ENCODE data around the gene BTG1. TPM values are rescaled to one million over a fixed set of nuclear protein-coding genes. Genes with fewer than 3 reads are reported as not detected.

Gene BTG1
- total RNA-seq, 4 donors from 2014 or later: 103 to 178 (median 156) TPM

DNA sequence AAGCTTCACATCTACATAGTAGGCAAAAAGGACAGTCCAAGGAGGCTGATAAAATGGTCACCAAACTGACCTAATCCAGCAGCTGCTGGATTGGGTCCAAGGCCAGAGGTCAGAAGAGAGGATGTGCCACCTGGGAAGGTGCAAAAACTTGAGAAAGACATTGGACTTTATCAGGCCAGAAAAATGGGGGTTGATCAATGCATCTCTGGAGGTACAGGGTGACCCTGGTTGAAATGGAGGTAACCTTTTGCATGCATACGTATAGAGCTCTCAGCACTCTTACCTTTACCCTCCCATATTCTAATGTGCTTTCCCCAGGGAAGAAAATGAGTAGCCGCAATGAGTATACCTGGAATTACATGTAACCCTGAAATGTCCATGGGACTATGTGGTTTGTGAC, 16.0 kb downstream of the BTG1 start:
- Histone ChIP-seq H3K27ac (no peak overlapping the region), H3K4me1 (peaks cover 50% of the 10 kb centered on the region), H3K27me3 (no peaks in the 10 kb centered on the region), H3K9me3 (no peaks in the 10 kb centered on the region), H3K36me3 (no peaks in the 10 kb centered on the region), H3K4me3 (no peak overlapping the region)
- no peak for DNase-seq (ENCODE audit: low spot score in 2 of 2)
- 89% methylated on average over 2 of the region's 2 CpGs for WGBS
- TF ChIP-seq CTCF (IDR thresholded peaks at IDR 0.05) (no peak), EP300 (IDR thresholded peaks at IDR 0.05) (no peak), POLR2AphosphoS5 (IDR thresholded peaks at IDR 0.05) (no peak), POLR2A (IDR thresholded peaks at IDR 0.05) (no peak)

GRCh38 chr12:92128612-92129011, 17.0 kb downstream of the BTG1 start:
- TF ChIP-seq EP300 (IDR thresholded peaks at IDR 0.05) (no peak), POLR2A (IDR thresholded peaks at IDR 0.05) (no peak), CTCF (IDR thresholded peaks at IDR 0.05) (no peak), POLR2AphosphoS5 (IDR thresholded peaks at IDR 0.05) (no peak)
- Histone ChIP-seq H3K4me3 (no peak overlapping the region), H3K36me3 (no peaks in the 10 kb centered on the region), H3K27ac (no peak overlapping the region), H3K9me3 (no peaks in the 10 kb centered on the region), H3K27me3 (no peaks in the 10 kb centered on the region), H3K4me1 (peaks cover 41% of the 10 kb centered on the region)
- 59% methylated on average over 1 of the region's 1 CpG for WGBS
- no peak for DNase-seq (ENCODE audit: low spot score in 2 of 2)

DNA sequence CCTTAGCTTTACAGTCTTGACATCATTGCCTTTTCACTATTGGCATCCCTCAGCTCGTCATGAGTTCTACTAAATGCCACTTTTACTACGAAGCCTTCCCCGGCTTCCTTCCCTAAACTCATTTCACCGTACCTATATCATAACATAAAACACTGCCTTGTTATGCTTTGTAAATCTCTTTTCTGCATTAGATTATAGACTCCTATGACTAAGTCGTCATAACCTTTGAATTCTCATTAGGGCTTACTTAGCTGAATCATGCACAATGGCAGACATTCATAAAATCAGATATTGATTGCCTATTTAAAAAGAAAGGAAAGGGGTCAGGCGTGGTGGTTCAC, 21.0 kb downstream of the BTG1 start:
- no peaks in the 10 kb centered on the region for H3K36me3 ChIP-seq
- TF ChIP-seq EP300 (IDR thresholded peaks at IDR 0.05) (no peak), POLR2AphosphoS5 (IDR thresholded peaks at IDR 0.05) (no peak), CTCF (IDR thresholded peaks at IDR 0.05) (no peak), POLR2A (IDR thresholded peaks at IDR 0.05) (no peak)
- no peak overlapping the region for H3K4me3 ChIP-seq
- 90% methylated on average over 6 of the region's 6 CpGs for WGBS
- DNase-seq (ENCODE audit: low spot score in 2 of 2): no peak
- H3K9me3 ChIP-seq: no peaks in the 10 kb centered on the region
- H3K27me3 ChIP-seq: no peaks in the 10 kb centered on the region
- peaks cover 11% of the 10 kb centered on the region for H3K4me1 ChIP-seq
- H3K27ac ChIP-seq: no peak overlapping the region

DNA sequence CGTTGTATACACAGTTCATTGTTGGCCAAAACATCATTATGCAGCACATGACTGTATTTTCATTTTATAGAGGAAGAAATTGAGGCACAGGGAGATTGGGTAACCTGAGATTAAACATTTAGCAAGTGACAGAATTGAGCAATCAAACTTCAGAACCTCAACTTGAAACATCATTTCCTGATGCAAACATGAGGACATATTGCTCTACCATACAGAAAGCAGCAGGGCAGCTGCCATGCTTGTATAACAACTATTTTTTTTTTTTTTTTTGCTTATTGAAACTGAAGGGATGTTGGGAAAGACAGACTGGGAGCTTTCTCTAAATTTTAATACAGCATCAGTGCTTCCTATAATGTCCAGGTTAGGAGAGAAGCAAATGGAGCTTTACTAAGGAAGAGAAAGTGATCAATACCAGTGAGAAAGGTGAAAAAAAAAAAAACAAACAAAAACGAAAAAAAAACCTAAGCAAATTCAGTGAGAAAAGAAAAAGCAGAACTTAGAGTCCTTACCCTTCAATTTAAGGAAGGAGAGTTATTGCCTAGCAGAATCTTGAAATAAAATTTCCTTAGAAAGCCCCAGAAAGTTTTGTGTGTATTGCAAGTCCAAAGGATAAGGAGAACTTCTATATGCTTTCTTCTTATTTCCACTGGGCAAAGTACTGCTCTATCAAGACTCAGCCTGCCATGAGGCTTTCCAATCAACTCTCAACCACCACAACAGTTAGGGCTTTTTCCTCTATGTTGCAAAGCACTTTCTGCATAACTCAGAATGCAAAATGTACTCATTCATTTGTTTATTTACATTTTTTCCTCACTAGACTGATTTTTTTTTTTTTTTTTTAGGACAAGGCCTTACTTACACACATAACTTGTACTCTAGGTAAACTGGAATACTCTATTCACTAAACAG, 21.6 kb downstream of the BTG1 start:
- Histone ChIP-seq H3K36me3 (no peaks in the 10 kb centered on the region), H3K4me1 (peaks cover 11% of the 10 kb centered on the region), H3K9me3 (no peaks in the 10 kb centered on the region), H3K27ac (no peak overlapping the region), H3K4me3 (no peak overlapping the region), H3K27me3 (no peaks in the 10 kb centered on the region)
- TF ChIP-seq POLR2AphosphoS5 (IDR thresholded peaks at IDR 0.05): no peak
- TF ChIP-seq EP300 (IDR thresholded peaks at IDR 0.05): no peak
- no peak for TF ChIP-seq POLR2A (IDR thresholded peaks at IDR 0.05)
- no peak for TF ChIP-seq CTCF (IDR thresholded peaks at IDR 0.05)
- no peak for DNase-seq (ENCODE audit: low spot score in 2 of 2)
- WGBS: 82% methylated on average over 2 of the region's 2 CpGs

DNA sequence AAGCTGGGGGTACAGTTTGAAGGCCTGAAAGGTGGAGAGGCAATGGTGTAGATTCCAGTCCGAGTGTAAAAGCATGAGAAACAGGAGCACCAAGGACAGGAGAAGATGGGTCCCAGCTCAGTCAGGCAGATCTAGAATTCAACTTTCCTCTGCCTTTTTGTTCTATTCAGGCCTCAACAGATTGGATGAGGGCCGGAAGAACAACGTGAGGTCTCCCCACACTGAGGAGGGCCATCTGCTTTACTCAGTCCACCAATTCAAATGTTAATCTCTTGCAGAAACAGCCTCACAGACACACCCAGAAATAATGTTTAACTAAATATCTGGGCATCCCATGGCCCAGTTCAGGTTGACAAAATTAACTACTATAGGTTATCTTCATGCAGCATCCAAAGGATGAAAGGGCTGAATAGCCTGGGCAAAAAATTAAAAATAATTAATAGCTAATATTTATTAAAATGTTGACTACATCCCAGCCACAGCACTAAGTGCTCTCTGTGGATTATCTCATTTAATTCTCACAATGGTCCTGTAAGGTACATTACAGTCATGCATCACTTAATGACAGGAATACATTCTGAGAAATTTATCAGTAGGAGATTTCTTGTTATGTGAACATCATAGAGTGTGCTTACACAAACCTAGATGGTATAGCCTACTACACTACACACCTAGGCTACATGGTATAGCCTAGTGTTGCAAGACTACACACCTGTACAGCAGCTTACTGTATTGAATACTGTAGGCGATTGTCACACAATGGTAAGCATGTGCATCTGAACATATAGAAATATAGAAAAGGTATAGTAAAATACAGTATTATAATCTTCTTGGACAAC, 22.5 kb downstream of the BTG1 start:
- H3K4me1 ChIP-seq: peaks cover 11% of the 10 kb centered on the region
- H3K27ac ChIP-seq: no peak overlapping the region
- no peaks in the 10 kb centered on the region for H3K27me3 ChIP-seq
- no peak overlapping the region for H3K4me3 ChIP-seq
- 94% methylated on average over 4 of the region's 4 CpGs for WGBS
- TF ChIP-seq POLR2AphosphoS5 (IDR thresholded peaks at IDR 0.05): no peak
- no peak for TF ChIP-seq CTCF (IDR thresholded peaks at IDR 0.05)
- TF ChIP-seq POLR2A (IDR thresholded peaks at IDR 0.05): no peak
- TF ChIP-seq EP300 (IDR thresholded peaks at IDR 0.05): no peak
- no peaks in the 10 kb centered on the region for H3K9me3 ChIP-seq
- no peak for DNase-seq (ENCODE audit: low spot score in 2 of 2)
- no peaks in the 10 kb centered on the region for H3K36me3 ChIP-seq
